ENCODE results near the gene ADAM12.

GRCh38 chr10:126434235-126434634, 46.0 kb upstream of the ADAM12 start:
- TF ChIP-seq CTCF (IDR thresholded peaks at IDR 0.05 in 2 of 3, conservative IDR thresholded peaks at IDR 0.05 in 1 of 3; ENCODE audit: borderline replicate concordance in 1 of 3, insufficient read depth in 1 of 3, low read depth in 2 of 3, low read length in 2 of 3) (no peak), SIN3A (IDR thresholded peaks at IDR 0.05; ENCODE audit: low read depth) (no peak), ZNF274 (IDR thresholded peaks at IDR 0.05; ENCODE audit: low read depth, low read length) (no peak), POLR2AphosphoS5 (IDR thresholded peaks at IDR 0.05; ENCODE audit: low read depth, low read length) (no peak), EZH2phosphoT487 (IDR thresholded peaks at IDR 0.05; ENCODE audit: borderline replicate concordance) (no peak)
